Measurements from ENCODE around the gene PSIP1.
"Not testable (repeated sequence)": the region's sequence is repeated elsewhere in the genome, so short reads cannot be mapped to it uniquely, and the experiment has no call there.

PSIP1 gene

GRCh38 chr9:15529566-15530324 is 19.0 kb upstream of the PSIP1 start:
- Histone ChIP-seq H2BK5ac (ENCODE audit: low read depth, low read length, poor library complexity) (no peak overlapping the region), H3K27me3 (ENCODE audit: insufficient read depth, low read length) (no peaks in the 10 kb centered on the region), H2AFZ (ENCODE audit: insufficient read depth, low read length, poor library complexity) (no peak overlapping the region), H3K23ac (ENCODE audit: low read length) (no peak overlapping the region), H3K18ac (ENCODE audit: low read length) (no peak overlapping the region), H2BK120ac (ENCODE audit: insufficient read depth, low read length, poor library complexity) (no peak overlapping the region), H4K12ac (ENCODE audit: low read depth, low read length) (no peak overlapping the region), H3K4ac (ENCODE audit: low read depth, low read length) (no peak overlapping the region), H3K4me1 (ENCODE audit: control insufficient read depth in 1 of 2, insufficient read depth in 2 of 2, low read length in 2 of 2) (no peaks in the 10 kb centered on the region), H3K79me1 (ENCODE audit: low read length) (no peaks in the 10 kb centered on the region), H3K4me2 (ENCODE audit: low read length) (no peak overlapping the region), H3K9me3 (ENCODE audit: insufficient read depth, low read depth, low read length) (no peaks in the 10 kb centered on the region), H4K8ac (ENCODE audit: low read depth, low read length) (no peak overlapping the region), H3K36me3 (ENCODE audit: control insufficient read depth in 1 of 2, insufficient read depth in 2 of 2, low read length in 2 of 2) (no peaks in the 10 kb centered on the region), H2AK5ac (ENCODE audit: low read length) (no peak overlapping the region), H3K4me3 (ENCODE audit: low read depth, low read length) (no peak overlapping the region), H3K14ac (ENCODE audit: low read length) (no peak overlapping the region), H3K9ac (ENCODE audit: low read length) (no peak overlapping the region), H3K79me2 (ENCODE audit: control insufficient read depth, insufficient read depth, low read length, poor library complexity) (no peaks in the 10 kb centered on the region), H2BK12ac (ENCODE audit: low read length) (no peak overlapping the region), H3K27ac (ENCODE audit: low read depth, low read length) (no peak overlapping the region), H4K91ac (ENCODE audit: low read depth, low read length) (no peak overlapping the region)
- no peak for DNase-seq
- WGBS (ENCODE audit: extremely low coverage, insufficient coverage, insufficient read length) = no CpG with 5 or more reads among the region's 4 CpGs

GRCh38 chr9:15527035-15527434 is 16.3 kb upstream of the PSIP1 start:
- not testable (repeated sequence) for H3K9ac ChIP-seq (ENCODE audit: low read length); H2BK5ac ChIP-seq (ENCODE audit: low read depth, low read length, poor library complexity); H2AK5ac ChIP-seq (ENCODE audit: low read length); H3K27ac ChIP-seq (ENCODE audit: low read depth, low read length); H3K23ac ChIP-seq (ENCODE audit: low read length); H3K4me1 ChIP-seq (ENCODE audit: control insufficient read depth in 1 of 2, insufficient read depth in 2 of 2, low read length in 2 of 2); H3K27me3 ChIP-seq (ENCODE audit: insufficient read depth, low read length); DNase-seq; H3K79me1 ChIP-seq (ENCODE audit: low read length); H2BK12ac ChIP-seq (ENCODE audit: low read length); H4K12ac ChIP-seq (ENCODE audit: low read depth, low read length); H4K8ac ChIP-seq (ENCODE audit: low read depth, low read length); H4K91ac ChIP-seq (ENCODE audit: low read depth, low read length); H3K18ac ChIP-seq (ENCODE audit: low read length); H3K4ac ChIP-seq (ENCODE audit: low read depth, low read length); H2AFZ ChIP-seq (ENCODE audit: insufficient read depth, low read length, poor library complexity); H3K4me2 ChIP-seq (ENCODE audit: low read length); H3K9me3 ChIP-seq (ENCODE audit: insufficient read depth, low read depth, low read length); H3K4me3 ChIP-seq (ENCODE audit: low read depth, low read length); H3K79me2 ChIP-seq (ENCODE audit: control insufficient read depth, insufficient read depth, low read length, poor library complexity); H2BK120ac ChIP-seq (ENCODE audit: insufficient read depth, low read length, poor library complexity); H3K14ac ChIP-seq (ENCODE audit: low read length); H3K36me3 ChIP-seq (ENCODE audit: control insufficient read depth in 1 of 2, insufficient read depth in 2 of 2, low read length in 2 of 2)
- WGBS (ENCODE audit: extremely low coverage, insufficient coverage, insufficient read length) = no CpG with 5 or more reads among the region's 5 CpGs

- Histone ChIP-seq H3K27me3 (ENCODE audit: insufficient read depth, low read length) (no peaks in the 10 kb centered on the region), H2AK5ac (ENCODE audit: low read length) (no peak overlapping the region), H3K27ac (ENCODE audit: low read depth, low read length) (no peak overlapping the region), H3K36me3 (ENCODE audit: control insufficient read depth in 1 of 2, insufficient read depth in 2 of 2, low read length in 2 of 2) (no peaks in the 10 kb centered on the region), H3K9me3 (ENCODE audit: insufficient read depth, low read depth, low read length) (no peaks in the 10 kb centered on the region), H4K91ac (ENCODE audit: low read depth, low read length) (no peak overlapping the region), H2BK120ac (ENCODE audit: insufficient read depth, low read length, poor library complexity) (no peak overlapping the region), H3K23ac (ENCODE audit: low read length) (no peak overlapping the region), H3K4me2 (ENCODE audit: low read length) (no peak overlapping the region), H3K4me3 (ENCODE audit: low read depth, low read length) (no peak overlapping the region), H2BK5ac (ENCODE audit: low read depth, low read length, poor library complexity) (no peak overlapping the region), H2AFZ (ENCODE audit: insufficient read depth, low read length, poor library complexity) (no peak overlapping the region), H4K12ac (ENCODE audit: low read depth, low read length) (no peak overlapping the region), H3K79me2 (ENCODE audit: control insufficient read depth, insufficient read depth, low read length, poor library complexity) (no peaks in the 10 kb centered on the region), H3K4ac (ENCODE audit: low read depth, low read length) (no peak overlapping the region), H2BK12ac (ENCODE audit: low read length) (no peak overlapping the region), H4K8ac (ENCODE audit: low read depth, low read length) (no peak overlapping the region), H3K14ac (ENCODE audit: low read length) (no peak overlapping the region), H3K9ac (ENCODE audit: low read length) (no peak overlapping the region), H3K18ac (ENCODE audit: low read length) (no peak overlapping the region), H3K4me1 (ENCODE audit: control insufficient read depth in 1 of 2, insufficient read depth in 2 of 2, low read length in 2 of 2) (no peaks in the 10 kb centered on the region), H3K79me1 (ENCODE audit: low read length) (no peaks in the 10 kb centered on the region)
- no peak for DNase-seq
- WGBS (ENCODE audit: extremely low coverage, insufficient coverage, insufficient read length) = no CpG with 5 or more reads among the region's 2 CpGs
Measured at GRCh38 chr9:15525958-15526357, 15.2 kb upstream of the PSIP1 start.

- no peak for DNase-seq
- Histone ChIP-seq H3K79me1 (ENCODE audit: low read length) (no peaks in the 10 kb centered on the region), H3K4ac (ENCODE audit: low read depth, low read length) (no peak overlapping the region), H3K36me3 (ENCODE audit: control insufficient read depth in 1 of 2, insufficient read depth in 2 of 2, low read length in 2 of 2) (no peaks in the 10 kb centered on the region), H3K18ac (ENCODE audit: low read length) (no peak overlapping the region), H2AK5ac (ENCODE audit: low read length) (no peak overlapping the region), H3K9me3 (ENCODE audit: insufficient read depth, low read depth, low read length) (no peaks in the 10 kb centered on the region), H3K4me1 (ENCODE audit: control insufficient read depth in 1 of 2, insufficient read depth in 2 of 2, low read length in 2 of 2) (no peaks in the 10 kb centered on the region), H3K4me2 (ENCODE audit: low read length) (no peak overlapping the region), H3K14ac (ENCODE audit: low read length) (no peak overlapping the region), H3K9ac (ENCODE audit: low read length) (no peak overlapping the region), H3K23ac (ENCODE audit: low read length) (no peak overlapping the region), H3K79me2 (ENCODE audit: control insufficient read depth, insufficient read depth, low read length, poor library complexity) (no peaks in the 10 kb centered on the region), H3K27ac (ENCODE audit: low read depth, low read length) (no peak overlapping the region), H3K4me3 (ENCODE audit: low read depth, low read length) (no peak overlapping the region), H2AFZ (ENCODE audit: insufficient read depth, low read length, poor library complexity) (no peak overlapping the region), H2BK120ac (ENCODE audit: insufficient read depth, low read length, poor library complexity) (no peak overlapping the region), H3K27me3 (ENCODE audit: insufficient read depth, low read length) (no peaks in the 10 kb centered on the region), H4K91ac (ENCODE audit: low read depth, low read length) (no peak overlapping the region), H2BK5ac (ENCODE audit: low read depth, low read length, poor library complexity) (no peak overlapping the region), H4K12ac (ENCODE audit: low read depth, low read length) (no peak overlapping the region), H4K8ac (ENCODE audit: low read depth, low read length) (no peak overlapping the region), H2BK12ac (ENCODE audit: low read length) (no peak overlapping the region)
- WGBS (ENCODE audit: extremely low coverage, insufficient coverage, insufficient read length) = no CpG with 5 or more reads among the region's 8 CpGs
Measured at GRCh38 chr9:15524845-15525455, 14.2 kb upstream of the PSIP1 start.
